ENCODE measurements around the gene SLC25A22. TPM values are rescaled to one million over a fixed set of nuclear protein-coding genes. Genes with fewer than 3 reads are reported as not detected.

Gene SLC25A22
- total and polyA plus RNA-seq, 4 donors = 3.2 to 12.9 (median 7.9) TPM

GRCh38 chr11:819129-819931 is 21.2 kb upstream of the SLC25A22 start:
- Histone ChIP-seq H3K4me1 (ENCODE audit: control insufficient read depth in 1 of 2, insufficient read depth in 2 of 2, low read length in 2 of 2) (no peaks in the 10 kb centered on the region), H3K27ac (ENCODE audit: low read depth in 1 of 2, low read length in 2 of 2) (peak overlapping the region; percentile 71 to 95), H3K27me3 (ENCODE audit: control insufficient read depth in 1 of 2, insufficient read depth in 2 of 2, low read length in 1 of 2) (no peaks in the 10 kb centered on the region), H3K36me3 (ENCODE audit: control insufficient read depth in 1 of 2, insufficient read depth in 2 of 2, low read length in 1 of 2) (peaks cover 0 to under 1% of the 10 kb centered on the region in 2 donors), H3K4me3 (ENCODE audit: low read length in 2 of 2) (peak overlapping the region; percentile 73 to 98), H3K9me3 (ENCODE audit: control insufficient read depth, low read length) (no peaks in the 10 kb centered on the region)
- peak; percentile 95 to 98 for DNase-seq
- WGBS, 2 donors = 0 to 1% methylated on average over 52 to 96 of the region's 96 CpGs
- ATAC-seq (ENCODE audit: low FRiP score) = peak; percentile 91
- intact Hi-C loops (cut with DNase I) = no loop called here

- H3K4me1 ChIP-seq (ENCODE audit: control insufficient read depth in 1 of 2, insufficient read depth in 2 of 2, low read length in 2 of 2) = no peaks in the 10 kb centered on the region
- ATAC-seq (ENCODE audit: low FRiP score) = peak; percentile 20
- peaks cover 0 to 2% of the 10 kb centered on the region in 2 donors for H3K36me3 ChIP-seq (ENCODE audit: control insufficient read depth in 1 of 2, insufficient read depth in 2 of 2, low read length in 1 of 2)
- peak within 1 kb of the TSS; percentile 73 to 98 for H3K4me3 ChIP-seq (ENCODE audit: low read length in 2 of 2)
- DNase-seq = no peak
- peak within 1 kb of the TSS; percentile 71 to 95 for H3K27ac ChIP-seq (ENCODE audit: low read depth in 1 of 2, low read length in 2 of 2)
- WGBS, 2 donors = 22% methylated on average over 20 of the region's 20 CpGs
- intact Hi-C loops (cut with DNase I) = no loop called here
- no peaks in the 10 kb centered on the region for H3K27me3 ChIP-seq (ENCODE audit: control insufficient read depth in 1 of 2, insufficient read depth in 2 of 2, low read length in 1 of 2)
- no peaks in the 10 kb centered on the region for H3K9me3 ChIP-seq (ENCODE audit: control insufficient read depth, low read length)
These were observed 20.5 kb upstream of the SLC25A22 start, which contains the start of gene PNPLA2 for GRCh38 chr11:818396-819128. Gene PNPLA2, plus strand, starts transcription at chr11:818914. Its CDS starts 805 bp downstream, at chr11:819719.

GRCh38 chr11:816433-816779 is 18.3 kb upstream of the SLC25A22 start:
- Histone ChIP-seq H3K4me1 (ENCODE audit: control insufficient read depth in 1 of 2, insufficient read depth in 2 of 2, low read length in 2 of 2) (no peaks in the 10 kb centered on the region), H3K9me3 (ENCODE audit: control insufficient read depth, low read length) (no peaks in the 10 kb centered on the region), H3K27ac (ENCODE audit: low read depth in 1 of 2, low read length in 2 of 2) (no peak overlapping the region), H3K27me3 (ENCODE audit: control insufficient read depth in 1 of 2, insufficient read depth in 2 of 2, low read length in 1 of 2) (no peaks in the 10 kb centered on the region), H3K36me3 (ENCODE audit: control insufficient read depth in 1 of 2, insufficient read depth in 2 of 2, low read length in 1 of 2) (peaks cover 0 to 13% of the 10 kb centered on the region in 2 donors), H3K4me3 (ENCODE audit: low read length in 2 of 2) (no peak overlapping the region)
- DNase-seq = no peak
- ATAC-seq (ENCODE audit: low FRiP score) = no peak
- intact Hi-C loops (cut with DNase I) = no loop called here
- WGBS, 2 donors = 77 to 80% methylated on average over 11 of the region's 11 CpGs

- H3K36me3 ChIP-seq (ENCODE audit: control insufficient read depth in 1 of 2, insufficient read depth in 2 of 2, low read length in 1 of 2) = peaks cover 0 to 13% of the 10 kb centered on the region in 2 donors
- H3K4me1 ChIP-seq (ENCODE audit: control insufficient read depth in 1 of 2, insufficient read depth in 2 of 2, low read length in 2 of 2) = no peaks in the 10 kb centered on the region
- intact Hi-C loops (cut with DNase I) = no loop called here
- 85 to 90% methylated on average over 11 of the region's 11 CpGs for WGBS, 2 donors
- H3K27me3 ChIP-seq (ENCODE audit: control insufficient read depth in 1 of 2, insufficient read depth in 2 of 2, low read length in 1 of 2) = no peaks in the 10 kb centered on the region
- ATAC-seq (ENCODE audit: low FRiP score) (no peak), DNase-seq (no peak)
- H3K9me3 ChIP-seq (ENCODE audit: control insufficient read depth, low read length) = no peaks in the 10 kb centered on the region
- no peak overlapping the region for H3K4me3 ChIP-seq (ENCODE audit: low read length in 2 of 2)
- H3K27ac ChIP-seq (ENCODE audit: low read depth in 1 of 2, low read length in 2 of 2) = no peak overlapping the region
These were observed 17.8 kb upstream of the SLC25A22 start for GRCh38 chr11:815675-816432.

GRCh38 chr11:813456-814096 is 15.5 kb upstream of the SLC25A22 start:
- Histone ChIP-seq H3K36me3 (ENCODE audit: control insufficient read depth in 1 of 2, insufficient read depth in 2 of 2, low read length in 1 of 2) (peaks cover 0 to 13% of the 10 kb centered on the region in 2 donors), H3K4me3 (ENCODE audit: low read length in 2 of 2) (no peak overlapping the region), H3K9me3 (ENCODE audit: control insufficient read depth, low read length) (no peaks in the 10 kb centered on the region), H3K27me3 (ENCODE audit: control insufficient read depth in 1 of 2, insufficient read depth in 2 of 2, low read length in 1 of 2) (no peaks in the 10 kb centered on the region), H3K27ac (ENCODE audit: low read depth in 1 of 2, low read length in 2 of 2) (no peak overlapping the region), H3K4me1 (ENCODE audit: control insufficient read depth in 1 of 2, insufficient read depth in 2 of 2, low read length in 2 of 2) (no peaks in the 10 kb centered on the region)
- intact Hi-C loops (cut with DNase I) = no loop called here
- 83 to 84% methylated on average over 9 of the region's 9 CpGs for WGBS, 2 donors
- DNase-seq (no peak), ATAC-seq (ENCODE audit: low FRiP score) (no peak)

- H3K27me3 ChIP-seq (ENCODE audit: control insufficient read depth in 1 of 2, insufficient read depth in 2 of 2, low read length in 1 of 2) = no peaks in the 10 kb centered on the region
- peaks cover 0 to 13% of the 10 kb centered on the region in 2 donors for H3K36me3 ChIP-seq (ENCODE audit: control insufficient read depth in 1 of 2, insufficient read depth in 2 of 2, low read length in 1 of 2)
- H3K4me1 ChIP-seq (ENCODE audit: control insufficient read depth in 1 of 2, insufficient read depth in 2 of 2, low read length in 2 of 2) = no peaks in the 10 kb centered on the region
- DNase-seq = no peak
- no peak for ATAC-seq (ENCODE audit: low FRiP score)
- H3K4me3 ChIP-seq (ENCODE audit: low read length in 2 of 2) = no peak overlapping the region
- no peaks in the 10 kb centered on the region for H3K9me3 ChIP-seq (ENCODE audit: control insufficient read depth, low read length)
- 88 to 91% methylated on average over 6 of the region's 6 CpGs for WGBS, 2 donors
- H3K27ac ChIP-seq (ENCODE audit: low read depth in 1 of 2, low read length in 2 of 2) = no peak overlapping the region
- intact Hi-C loops (cut with DNase I) = no loop called here
These were observed 15.0 kb upstream of the SLC25A22 start for GRCh38 chr11:813072-813455.

GRCh38 chr11:812390-812789 is 14.3 kb upstream of the SLC25A22 start:
- Histone ChIP-seq H3K27me3 (ENCODE audit: control insufficient read depth in 1 of 2, insufficient read depth in 2 of 2, low read length in 1 of 2) (no peaks in the 10 kb centered on the region), H3K9me3 (ENCODE audit: control insufficient read depth, low read length) (no peaks in the 10 kb centered on the region), H3K4me3 (ENCODE audit: low read length in 2 of 2) (no peak overlapping the region), H3K27ac (ENCODE audit: low read depth in 1 of 2, low read length in 2 of 2) (no peak overlapping the region), H3K4me1 (ENCODE audit: control insufficient read depth in 1 of 2, insufficient read depth in 2 of 2, low read length in 2 of 2) (no peaks in the 10 kb centered on the region), H3K36me3 (ENCODE audit: control insufficient read depth in 1 of 2, insufficient read depth in 2 of 2, low read length in 1 of 2) (peaks cover 0 to 13% of the 10 kb centered on the region in 2 donors)
- WGBS, 2 donors = 80 to 87% methylated on average over 3 of the region's 3 CpGs
- DNase-seq (no peak), ATAC-seq (ENCODE audit: low FRiP score) (no peak)
- intact Hi-C loops (cut with DNase I) = no loop called here

All from aorta (tissue), 5 donors.